Neural cell (in vitro differentiated cells): ENCODE results near the gene IFT122. TPM values are rescaled to one million over a fixed set of nuclear protein-coding genes. Genes with fewer than 3 reads are reported as not detected.
"Not testable (repeated sequence)": the region's sequence is repeated elsewhere in the genome, so short reads cannot be mapped to it uniquely, and the experiment has no call there.

Experiments used
- H2AFZ ChIP-seq: fragments of 200-600, 300-800 bp; sonication (generic), shearing (Covaris generic); 2 replicates; pipeline ENCODE4 v1.6.0; 2014; ENCODE audit warnings: low read depth, mild to moderate bottlenecking, antibody characterized with exemption, low read length, moderate library complexity
- H3F3A ChIP-seq: fragments of 200-600 bp; shearing (Covaris generic); 2 replicates; pipeline ENCODE4 v1.6.1; 2016; ENCODE audit warnings: mild to moderate bottlenecking, moderate library complexity, mixed read lengths, antibody characterized with exemption, low read length; ENCODE audit not compliant: insufficient read depth, poor library complexity, severe bottlenecking
- H3K27ac ChIP-seq: fragments of 200-600, 300-800 bp; sonication (generic), shearing (Covaris generic); 2 replicates; pipeline ENCODE4 v1.5.1; 2014; ENCODE audit warnings: mild to moderate bottlenecking, low read length, moderate library complexity
- H3K27me3 ChIP-seq: fragments of 300-800, 200-600 bp; sonication (generic), shearing (Covaris generic); 2 replicates; pipeline ENCODE4 v1.6.0; 2014; ENCODE audit warnings: mild to moderate bottlenecking, low read depth, low read length, moderate library complexity; ENCODE audit not compliant: insufficient read depth
- H3K36me3 ChIP-seq: fragments of 300-800, 200-600 bp; sonication (generic), shearing (Covaris generic); 2 replicates; pipeline ENCODE4 v1.5.1; 2014; ENCODE audit warnings: mild to moderate bottlenecking, antibody characterized with exemption, low read length, moderate library complexity; ENCODE audit not compliant: insufficient read depth
- H3K4me2 ChIP-seq: fragments of 300-800, 200-600 bp; sonication (generic), shearing (Covaris generic); 2 replicates; pipeline ENCODE4 v1.6.0; 2014; ENCODE audit warnings: mild to moderate bottlenecking, low read length
- H3K4me3 ChIP-seq: fragments of 300-800, 200-600 bp; sonication (generic), shearing (Covaris generic); 2 replicates; pipeline ENCODE4 v1.5.1; 2014; ENCODE audit warnings: mild to moderate bottlenecking, low read length, moderate library complexity
- H3K79me2 ChIP-seq: fragments of 200-600 bp; shearing (Covaris generic); replicated peaks from 2 replicates; pipeline ENCODE4 v1.6.0; 2014; ENCODE audit warnings: mild to moderate bottlenecking, low read length, moderate library complexity; ENCODE audit not compliant: insufficient read depth
- H3K9ac ChIP-seq: fragments of 300-800, 200-600 bp; sonication (generic), shearing (Covaris generic); 2 replicates; pipeline ENCODE4 v1.6.1; 2016; ENCODE audit warnings: mild to moderate bottlenecking, low read length, mixed read lengths
- H3K9me2 ChIP-seq: fragments of 200-600 bp; shearing (Covaris generic); 2 replicates; pipeline ENCODE4 v1.6.1; 2016; ENCODE audit warnings: mild to moderate bottlenecking, low read length, mixed read lengths; ENCODE audit not compliant: insufficient read depth
- H3K9me3 ChIP-seq: fragments of 200-600, 300-800 bp; sonication (generic), shearing (Covaris generic); 2 replicates; pipeline ENCODE4 v1.6.1; 2016; ENCODE audit warnings: mild to moderate bottlenecking, mixed run types, low read length, moderate library complexity, mixed read lengths
- H4K20me1 ChIP-seq: fragments of 200-600 bp; shearing (Covaris generic); 2 replicates; pipeline ENCODE4 v1.6.1; 2016; ENCODE audit warnings: mild to moderate bottlenecking, mixed run types; ENCODE audit not compliant: insufficient read depth
- CTCF ChIP-seq: fragments of 450-650 bp; IDR thresholded peaks from 2 replicates; pipeline ENCODE4 v1.5.1; 2014; ENCODE audit warnings: antibody characterized with exemption, mild to moderate bottlenecking, moderate library complexity; ENCODE audit not compliant: poor library complexity, severe bottlenecking
- EP300 ChIP-seq: fragments of 450-650 bp; conservative IDR thresholded peaks from 2 replicates; pipeline ENCODE4 v1.6.1; 2014; ENCODE audit warnings: antibody characterized with exemption, mild to moderate bottlenecking, moderate library complexity; ENCODE audit not compliant: poor library complexity, severe bottlenecking
- EZH2 ChIP-seq: fragments of 200-600, 300-800 bp; shearing (Covaris generic), sonication (generic); IDR thresholded peaks from 2 replicates; pipeline ENCODE4 v1.6.1; 2014; ENCODE audit warnings: antibody characterized with exemption, low read length, borderline replicate concordance, mild to moderate bottlenecking; ENCODE audit not compliant: insufficient read depth, poor library complexity, severe bottlenecking
- MXI1 ChIP-seq: fragments of 450-650 bp; conservative IDR thresholded peaks from 2 replicates; pipeline ENCODE4 v1.6.1; 2014; ENCODE audit warnings: antibody characterized with exemption, mild to moderate bottlenecking; ENCODE audit not compliant: poor library complexity, severe bottlenecking
- RAD21 ChIP-seq: fragments of 450-650 bp; conservative IDR thresholded peaks from 2 replicates; pipeline ENCODE4 v1.6.1; 2014; ENCODE audit warnings: antibody characterized with exemption, mild to moderate bottlenecking, moderate library complexity
- SMC3 ChIP-seq: fragments of 450-650 bp; conservative IDR thresholded peaks from 2 replicates; pipeline ENCODE4 v1.6.1; 2014; ENCODE audit warnings: antibody characterized with exemption, mild to moderate bottlenecking, moderate library complexity; ENCODE audit not compliant: poor library complexity
- TAF1 ChIP-seq: IDR thresholded peaks from 2 replicates; pipeline ENCODE4 v1.6.1; 2012; ENCODE audit warnings: low read depth
- polyA plus RNA-seq: library from polyadenylated mRNA; depleted of rRNA; stranded (reverse); fragments of >200 nt; gene quantifications from 2 replicates; pipeline ENCODE4 v1.2.3, GENCODE V29; 2014

Gene IFT122
- polyA plus RNA-seq, 1 donor from 2014 or later = 28.3 TPM

- TF ChIP-seq CTCF (no peak), RAD21 (no peak), MXI1 (no peak), SMC3 (no peak)
These were observed 47.3 kb downstream of the IFT122 start (continued) for GRCh38 chr3:129487183-129487867.

DNA sequence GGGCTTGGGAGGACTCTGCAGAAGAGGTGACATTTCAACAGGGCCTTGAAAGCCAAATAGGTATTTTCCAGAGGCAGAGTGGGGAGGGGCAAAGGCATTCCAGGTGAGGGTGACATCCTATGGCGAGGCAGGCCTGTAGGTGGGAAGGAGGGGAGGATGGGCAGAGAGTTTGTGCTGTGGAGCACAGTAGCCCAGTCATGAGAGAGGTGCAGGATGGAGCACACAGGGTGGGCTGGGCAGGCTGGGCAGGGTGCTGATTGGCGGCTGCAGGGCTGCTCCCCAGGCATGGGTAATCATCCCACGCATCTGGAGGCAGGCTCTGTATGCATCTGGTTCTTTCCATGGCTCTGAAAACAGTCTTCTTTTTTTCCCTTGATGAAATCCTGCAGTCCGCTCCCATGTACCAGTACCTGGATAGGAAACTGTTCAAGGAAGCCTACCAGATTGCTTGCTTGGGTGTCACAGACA is 47.9 kb downstream of the IFT122 start:
- H3K4me3 ChIP-seq, H3K9ac ChIP-seq, H2AFZ ChIP-seq, H3K79me2 ChIP-seq, H3K9me2 ChIP-seq, H3K9me3 ChIP-seq, H4K20me1 ChIP-seq, H3K36me3 ChIP-seq, H3K27me3 ChIP-seq, H3F3A ChIP-seq, H3K4me2 ChIP-seq, H3K27ac ChIP-seq: not testable (repeated sequence)

GRCh38 chr3:129489258-129489657 is 49.2 kb downstream of the IFT122 start:
- not testable (repeated sequence) for H3K4me2 ChIP-seq, H2AFZ ChIP-seq, H3K4me3 ChIP-seq, H3K79me2 ChIP-seq, H3K27ac ChIP-seq, H4K20me1 ChIP-seq, H3F3A ChIP-seq, H3K9ac ChIP-seq, H3K9me2 ChIP-seq, H3K36me3 ChIP-seq, H3K27me3 ChIP-seq, H3K9me3 ChIP-seq

DNA sequence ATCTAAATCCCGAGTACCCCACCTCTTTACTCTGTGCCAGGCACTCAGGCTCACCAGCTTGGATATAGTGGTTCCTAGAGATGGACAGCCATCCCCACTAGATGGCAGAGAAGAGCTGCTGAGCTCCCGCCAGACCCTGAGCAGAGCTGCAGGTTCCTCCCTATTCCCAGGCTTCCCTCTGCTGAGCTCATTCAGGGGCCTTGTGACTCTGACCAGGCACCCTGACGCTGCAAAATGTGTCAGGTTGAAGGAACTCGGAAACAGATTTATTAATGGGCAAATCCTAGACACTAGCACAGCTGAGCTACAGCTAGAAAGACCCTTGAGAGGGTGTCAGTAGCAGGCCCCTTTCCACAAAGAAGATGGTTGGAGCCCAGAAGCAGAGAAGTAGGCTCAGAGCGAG is 50.2 kb downstream of the IFT122 start:
- TF ChIP-seq TAF1 = no peak
- peak; percentile 96 for TF ChIP-seq SMC3
- TF ChIP-seq CTCF = peak; percentile 94
- peak; percentile 95 for TF ChIP-seq RAD21
- TF ChIP-seq EZH2 = no peak
- TF ChIP-seq EP300 = no peak
- H3K9me3 ChIP-seq = no peaks in the 10 kb centered on the region
- no peaks in the 10 kb centered on the region for H3K27me3 ChIP-seq
- no peaks in the 10 kb centered on the region for H3K79me2 ChIP-seq
- H4K20me1 ChIP-seq = no peaks in the 10 kb centered on the region
- H3F3A ChIP-seq = no peaks in the 10 kb centered on the region
- H3K4me2 ChIP-seq = no peak overlapping the region
- no peak overlapping the region for H3K4me3 ChIP-seq
- H3K36me3 ChIP-seq = no peaks in the 10 kb centered on the region
- no peak overlapping the region for H3K27ac ChIP-seq
- H2AFZ ChIP-seq = no peak overlapping the region
- no peaks in the 10 kb centered on the region for H3K9me2 ChIP-seq
- no peak overlapping the region for H3K9ac ChIP-seq

- H3K27me3 ChIP-seq, H3K79me2 ChIP-seq, H3K27ac ChIP-seq, H3K4me3 ChIP-seq, H2AFZ ChIP-seq, H3K4me2 ChIP-seq, H3K9me3 ChIP-seq, H4K20me1 ChIP-seq, H3F3A ChIP-seq, H3K9me2 ChIP-seq, H3K9ac ChIP-seq, H3K36me3 ChIP-seq: not testable (repeated sequence)
These were observed 51.1 kb downstream of the IFT122 start for GRCh38 chr3:129491077-129491476.
